HG03354 (cell line): ENCODE measurements around the gene KRT9.
"Not testable (repeated sequence)": the region's sequence is repeated elsewhere in the genome, so short reads cannot be mapped to it uniquely, and the experiment has no call there.

Experiments used
- ATAC-seq: cut with Tn5 transposase; IDR thresholded peaks from one replicate; pipeline ENCODE4 v1.9.1; 2021; ENCODE audit warnings: mild to moderate bottlenecking; ENCODE audit not compliant: unreplicated experiment, poor library complexity, severe bottlenecking

The KRT9 gene

DNA sequence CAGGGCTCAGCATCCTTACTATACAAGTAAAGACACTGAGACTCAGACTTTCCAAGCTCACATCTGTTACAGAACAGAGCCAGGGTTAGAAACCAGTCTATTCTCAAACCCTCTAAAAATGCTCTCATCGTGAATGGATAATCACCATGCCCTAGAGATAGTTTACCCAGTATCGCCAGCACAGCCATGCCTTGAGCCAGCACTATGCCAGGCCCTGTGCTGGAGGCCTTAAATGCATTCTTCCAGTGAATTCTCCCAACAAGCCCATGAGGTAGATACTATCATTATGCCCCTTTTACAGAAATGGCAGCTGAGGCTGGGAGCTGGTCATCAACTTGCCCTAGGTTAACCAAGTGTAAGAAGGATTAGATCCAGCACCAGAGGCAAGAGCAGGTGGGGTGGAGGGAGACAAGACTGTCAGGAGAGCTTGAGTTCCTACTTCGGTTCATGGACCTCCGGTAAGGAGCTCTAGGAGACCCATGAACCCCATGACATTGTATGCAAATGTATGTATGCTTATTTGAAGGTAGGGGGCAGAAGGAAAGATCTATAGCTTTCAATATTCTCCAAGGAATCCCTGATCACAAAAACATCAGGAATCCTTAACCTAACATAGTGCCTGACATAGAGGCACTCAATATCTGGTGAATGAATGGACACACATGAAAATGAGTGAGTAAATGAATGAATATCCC, 9.7 kb upstream of the KRT9 start:
- ATAC-seq: no peak

DNA sequence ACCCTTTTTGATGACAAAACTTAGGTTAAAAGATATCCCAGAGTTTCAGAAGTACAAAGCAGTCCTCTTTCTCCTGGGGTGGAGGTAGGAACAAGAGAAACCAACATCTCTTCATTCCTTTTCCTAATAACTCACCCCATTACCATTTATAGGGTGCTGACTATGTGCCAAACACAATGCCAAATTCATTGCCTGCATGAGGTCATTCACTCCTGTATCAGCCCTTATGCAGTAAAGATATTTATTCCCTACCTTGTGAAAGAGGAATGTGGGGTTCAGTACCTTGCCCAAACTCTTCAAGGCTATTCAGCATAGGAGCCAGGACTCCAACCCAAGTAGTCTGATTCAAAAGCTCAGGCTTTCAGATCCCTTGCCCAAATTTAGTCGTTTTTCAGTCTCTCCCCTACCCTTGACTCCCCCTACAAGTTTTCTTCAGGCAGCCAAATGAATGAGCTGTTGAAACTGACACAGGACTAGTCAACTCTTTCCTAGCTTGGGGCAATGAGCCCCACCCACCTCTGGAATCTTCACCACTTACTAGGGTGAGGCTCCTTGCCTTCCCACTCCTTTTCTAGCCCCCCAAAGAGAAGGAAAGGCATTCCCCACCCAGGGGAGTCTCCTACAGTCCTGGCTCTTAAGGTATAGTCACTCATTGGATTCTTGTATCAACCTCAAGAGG, 9.0 kb upstream of the KRT9 start:
- no peak for ATAC-seq

DNA sequence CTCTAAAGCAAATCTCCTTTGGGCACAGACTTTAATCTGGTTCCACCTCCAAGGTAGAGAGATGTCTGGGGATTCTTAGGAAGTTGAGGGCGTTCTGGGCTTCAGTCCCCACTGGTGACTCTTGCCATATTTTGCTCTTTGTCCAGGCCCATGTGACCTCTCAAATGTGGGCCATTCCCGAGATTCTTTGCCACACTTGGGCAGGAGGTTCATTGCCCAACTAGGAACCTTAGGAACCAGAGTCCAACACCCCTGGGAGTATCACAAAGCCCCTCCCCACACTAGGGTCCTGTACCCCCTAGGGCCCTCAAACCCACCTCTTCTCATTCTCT, 8.4 kb upstream of the KRT9 start:
- ATAC-seq: no peak

DNA sequence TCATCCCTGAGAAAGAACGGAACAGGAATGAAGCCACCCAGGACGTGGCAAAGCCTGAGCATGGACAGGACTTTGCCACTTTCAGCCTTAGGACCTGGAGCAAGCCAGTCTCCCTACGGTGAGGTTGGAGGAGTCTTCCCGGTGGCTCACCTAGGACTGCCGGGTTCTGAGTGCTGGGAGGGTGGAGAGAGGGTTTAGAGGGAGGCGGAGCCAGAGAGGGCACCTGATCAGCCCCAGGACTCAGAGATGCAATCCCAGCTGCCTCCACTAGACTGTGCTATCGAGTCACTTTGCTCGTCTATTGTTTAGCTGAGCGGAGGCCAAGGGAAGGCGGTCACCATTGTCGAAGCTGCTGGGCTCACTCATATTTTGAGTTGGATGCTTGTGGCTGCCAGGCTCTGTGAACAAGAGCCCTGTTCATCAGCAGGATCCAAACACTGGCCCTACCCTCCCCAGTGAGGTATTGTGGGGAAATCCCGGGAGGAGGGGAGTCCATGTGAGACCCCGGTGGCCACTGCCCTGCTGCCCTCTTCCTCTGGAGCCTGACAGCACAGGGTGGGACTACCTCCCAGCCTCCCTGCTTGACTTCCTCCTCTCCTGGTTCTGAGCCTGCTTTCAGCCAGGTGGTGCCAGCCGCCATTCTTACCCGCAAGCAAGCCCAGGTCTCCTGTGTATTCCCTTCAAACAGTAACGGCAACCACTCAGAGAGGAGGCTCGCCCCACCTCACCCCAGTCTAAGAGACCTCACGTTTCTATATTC, 7.8 kb upstream of the KRT9 start:
- no peak for ATAC-seq

DNA sequence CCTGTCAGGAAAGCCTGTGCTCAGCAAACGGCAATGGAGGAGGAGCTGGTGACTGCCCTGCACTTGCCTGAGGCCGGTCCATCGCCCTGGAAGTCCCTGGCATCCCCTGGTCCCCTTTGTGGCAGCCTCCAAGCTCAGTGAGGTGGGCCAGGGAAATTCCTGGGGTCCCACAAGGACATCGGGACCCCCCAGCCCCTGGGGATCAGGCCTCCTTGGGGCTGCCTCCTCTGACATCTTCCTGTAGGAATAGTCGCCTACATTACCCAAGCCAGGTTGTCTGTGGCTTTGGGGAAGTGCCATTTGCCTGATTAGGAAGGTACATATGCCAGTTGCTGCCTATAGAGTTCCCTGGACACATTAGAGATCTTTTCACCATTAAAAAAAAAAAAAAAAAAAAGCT, 7.1 kb upstream of the KRT9 start:
- ATAC-seq: no peak

DNA sequence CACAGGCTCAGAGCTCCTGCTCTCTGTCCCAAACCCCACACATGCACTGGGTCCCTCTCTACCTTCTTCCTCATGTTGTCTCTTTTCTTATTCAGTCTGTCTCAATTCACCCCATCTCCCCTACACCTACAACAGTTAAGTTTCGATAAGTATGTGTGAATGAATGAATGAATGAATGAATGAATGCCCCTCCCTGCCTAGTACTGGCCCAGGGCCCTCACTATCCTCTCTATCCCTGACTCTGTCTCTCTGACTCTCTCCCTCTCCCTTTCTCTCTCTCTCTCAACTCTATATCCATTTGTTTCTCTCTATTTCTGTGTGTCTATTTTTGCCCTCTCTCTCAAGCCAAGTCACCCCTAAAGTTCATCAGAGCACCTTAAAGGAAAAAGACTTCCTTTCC, 6.7 kb upstream of the KRT9 start:
- no peak for ATAC-seq

DNA sequence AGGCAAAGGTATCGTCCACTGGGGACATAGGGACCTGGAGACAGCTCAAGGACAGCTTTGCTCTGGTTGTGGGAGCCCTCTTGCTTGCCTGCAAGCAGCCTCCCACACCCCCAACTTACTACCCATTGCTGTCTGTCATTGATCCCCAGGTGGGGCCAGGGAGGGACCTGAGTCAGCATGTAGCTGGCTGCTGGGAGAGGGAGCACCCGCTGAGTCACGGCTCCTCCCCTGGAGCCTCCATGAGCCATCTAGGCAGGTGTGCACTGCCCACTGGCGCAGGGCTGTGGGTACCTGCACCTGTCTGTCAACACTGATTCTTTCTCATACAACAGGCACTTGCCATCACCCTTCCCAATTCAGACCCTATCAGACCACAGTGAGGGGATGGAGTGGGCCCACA, 4.9 kb upstream of the KRT9 start:
- not testable (repeated sequence) for ATAC-seq

DNA sequence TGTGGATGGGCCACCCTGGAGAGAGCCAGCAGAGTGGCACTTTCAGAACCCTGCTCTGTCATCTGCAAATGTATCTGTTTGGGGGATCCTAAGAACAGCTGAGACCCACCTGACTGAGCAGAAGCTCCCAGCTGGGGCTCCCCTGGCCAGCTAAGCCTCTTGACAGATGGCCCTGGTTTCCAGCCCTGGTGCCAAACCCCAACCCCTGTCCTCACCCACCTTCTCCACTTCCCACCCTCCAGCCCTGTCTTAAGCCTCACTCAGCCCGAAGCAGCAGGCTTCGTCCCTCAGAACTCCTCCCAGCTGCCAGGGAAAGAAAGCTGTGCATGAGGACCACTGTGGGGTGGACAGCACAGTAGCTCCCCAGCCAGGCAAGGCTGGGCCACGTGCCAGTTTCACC, 3.5 kb upstream of the KRT9 start:
- no peak for ATAC-seq

DNA sequence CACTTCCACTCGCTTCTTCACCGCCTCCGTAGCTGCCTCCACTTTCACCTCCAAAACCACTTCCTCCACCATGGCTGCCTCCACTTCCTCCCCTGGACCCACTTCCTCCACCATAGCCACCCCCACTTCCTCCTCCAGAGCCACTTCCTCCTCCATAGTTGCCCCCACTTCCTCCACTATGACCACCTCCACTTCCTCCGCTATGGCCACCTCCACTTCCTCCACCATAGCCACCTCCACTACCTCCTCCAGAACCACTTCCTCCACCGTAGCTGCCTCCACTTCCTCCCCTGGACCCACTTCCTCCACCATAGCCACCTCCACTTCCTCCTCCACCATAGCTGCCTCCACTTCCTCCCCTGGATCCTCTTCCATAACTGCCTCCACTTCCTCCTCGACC, 4.5 kb downstream of the KRT9 start:
- no peak for ATAC-seq

DNA sequence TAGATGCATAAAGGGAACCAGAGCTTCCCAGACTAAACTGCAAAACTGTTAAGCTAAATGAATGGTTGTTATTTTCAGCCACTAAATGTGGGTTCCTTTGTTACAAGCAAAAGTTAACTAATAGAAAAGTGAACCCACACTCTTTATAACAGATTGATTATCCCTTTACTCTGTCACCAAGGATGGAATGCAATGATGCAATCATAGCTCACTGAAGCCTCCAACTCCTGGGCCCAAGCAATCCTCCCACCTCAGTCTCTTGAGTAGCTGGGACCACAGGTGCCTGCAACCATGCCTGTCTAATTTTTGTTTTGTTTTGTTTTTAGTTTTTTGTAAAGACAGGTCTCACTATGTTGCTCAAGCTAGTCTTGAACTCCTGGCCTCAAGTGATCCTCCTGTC, 6.5 kb downstream of the KRT9 start:
- ATAC-seq: no peak

DNA sequence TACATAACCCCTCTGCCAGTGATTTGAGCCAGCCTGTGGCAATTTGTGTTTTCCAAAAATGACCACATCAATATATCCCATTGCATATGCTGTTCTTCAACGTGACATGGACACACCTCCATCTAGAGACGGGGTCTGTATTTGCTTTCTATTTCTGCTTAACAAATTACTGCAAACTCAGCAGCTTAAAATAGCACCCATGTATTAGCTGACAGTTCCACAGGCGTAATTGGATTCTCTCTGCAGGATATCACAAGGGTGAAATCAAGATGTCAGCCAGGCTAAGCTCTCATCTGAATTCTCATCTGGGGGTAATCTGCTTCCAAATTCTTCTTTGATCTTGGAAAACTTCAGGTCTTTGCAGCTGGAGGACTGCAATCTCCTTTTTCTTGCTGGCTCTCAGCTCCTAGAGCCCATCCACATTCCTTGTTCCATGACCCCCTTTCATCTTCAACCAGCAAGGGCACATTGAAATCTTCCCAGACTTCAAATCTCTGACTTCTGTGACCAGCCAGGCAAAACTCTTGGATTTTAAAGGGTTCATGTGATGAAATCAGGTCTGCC, 8.2 kb downstream of the KRT9 start:
- no peak for ATAC-seq

DNA sequence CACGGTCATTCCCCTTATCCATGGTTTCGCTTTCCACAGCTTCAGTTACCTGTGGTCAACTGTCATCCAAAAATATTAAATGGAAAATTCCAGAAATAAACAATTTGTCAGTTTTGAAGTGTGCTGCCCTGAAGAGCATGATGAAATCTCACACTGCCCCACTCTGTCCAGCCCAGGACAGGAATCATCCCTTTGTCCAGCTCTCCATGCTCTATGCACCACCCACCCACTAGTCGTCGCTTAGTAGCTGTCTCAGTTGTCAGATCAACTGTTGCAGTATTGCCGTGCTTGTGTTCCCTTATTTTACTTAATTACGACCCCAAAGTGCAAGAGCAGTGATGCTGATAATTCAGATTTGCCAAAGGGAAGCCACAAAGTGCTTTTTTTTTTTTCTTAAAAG, 10.3 kb downstream of the KRT9 start:
- ATAC-seq: no peak

DNA sequence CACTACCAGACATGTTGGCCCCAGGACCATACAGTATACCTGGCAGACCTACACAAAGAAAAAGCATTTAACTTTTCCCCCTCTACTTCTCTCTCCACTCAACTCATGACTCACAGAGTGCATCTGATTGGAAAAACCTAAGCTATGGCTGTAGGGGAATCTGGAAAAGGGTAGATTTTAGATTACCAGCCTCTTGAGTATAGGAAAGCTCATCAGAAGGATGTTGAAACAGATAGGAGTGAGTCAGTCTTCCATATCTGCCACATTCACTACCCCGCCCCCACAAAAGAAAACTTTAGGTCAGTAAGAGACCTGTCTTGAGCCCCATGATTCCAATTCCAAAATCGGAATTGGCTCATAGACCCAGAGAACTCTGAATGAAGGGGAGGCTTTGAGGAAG, 12.3 kb downstream of the KRT9 start:
- ATAC-seq: no peak

DNA sequence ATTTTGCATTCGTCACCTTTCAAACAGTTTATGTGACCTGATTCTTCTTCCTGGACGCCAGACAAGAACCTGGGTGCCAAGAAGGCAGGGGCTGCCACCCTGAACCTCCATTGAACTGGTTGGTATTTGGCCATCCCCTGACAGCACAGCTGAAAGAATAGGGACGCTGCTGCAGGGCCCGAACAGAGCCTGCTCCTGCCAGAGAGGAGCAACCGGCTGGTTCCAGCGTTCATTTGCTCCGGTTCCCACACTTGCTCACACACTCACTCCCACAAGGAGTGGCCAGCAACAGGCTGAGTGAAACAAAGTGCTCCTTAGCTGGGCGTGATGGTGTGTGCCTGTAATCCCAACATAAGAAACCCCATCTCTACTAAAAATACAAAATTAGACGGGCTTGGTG, 14.9 kb downstream of the KRT9 start:
- no peak for ATAC-seq

DNA sequence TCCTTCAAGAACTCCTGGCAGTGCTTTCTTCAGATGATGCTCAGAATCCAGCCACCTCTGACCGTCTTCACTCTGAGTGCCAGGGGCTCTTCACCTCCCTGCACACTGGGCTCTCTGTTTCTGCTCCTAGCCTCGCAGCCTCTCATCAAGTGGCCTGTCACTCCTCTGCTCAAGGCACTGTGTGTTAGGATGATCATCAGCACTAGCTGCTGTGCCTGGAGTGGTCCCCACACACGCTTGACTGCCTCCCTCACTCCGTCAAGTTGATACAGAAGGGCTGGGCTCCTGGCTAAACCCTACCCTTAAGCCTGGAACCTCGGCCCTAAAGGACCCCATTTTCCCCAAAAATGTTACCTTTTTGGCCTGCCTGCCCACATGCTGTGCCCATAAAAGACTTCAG, 15.6 kb downstream of the KRT9 start:
- ATAC-seq: no peak

DNA sequence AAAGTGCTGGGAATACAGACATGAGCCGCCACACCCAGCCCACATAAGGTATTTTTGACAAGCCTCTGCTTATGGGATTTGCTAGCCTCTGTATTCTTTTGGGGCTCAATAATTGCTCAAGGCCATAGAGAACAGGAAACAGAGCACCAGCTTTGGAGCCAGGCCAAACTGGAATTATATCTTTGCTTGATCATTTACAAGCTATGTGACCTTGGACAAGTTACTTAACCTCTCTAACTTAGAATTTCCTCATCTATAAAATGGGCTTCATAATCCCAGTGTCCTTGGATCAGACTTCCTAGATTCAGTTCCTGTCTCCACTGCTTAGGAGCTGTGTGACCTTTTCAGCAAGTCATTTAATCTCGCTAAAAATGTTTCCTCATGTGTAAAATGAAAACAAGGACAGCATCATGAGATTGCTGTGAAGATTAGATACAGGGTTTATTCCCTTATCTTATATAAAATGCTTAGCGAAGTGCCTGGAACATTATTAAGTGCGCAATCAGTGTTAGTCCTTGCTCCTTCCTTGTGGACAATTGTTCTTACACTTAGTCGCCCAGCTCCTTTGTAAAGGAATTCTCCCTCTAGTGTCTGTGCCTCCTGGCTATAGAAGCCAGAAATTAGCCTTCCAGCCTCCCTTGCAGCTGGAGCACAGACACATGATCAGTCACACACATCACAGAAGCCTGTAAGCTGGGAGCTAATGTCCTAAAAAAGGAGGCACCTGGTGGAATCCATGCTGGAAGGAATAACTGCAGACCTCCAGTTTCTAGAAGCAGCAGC, 16.6 kb downstream of the KRT9 start:
- no peak for ATAC-seq

DNA sequence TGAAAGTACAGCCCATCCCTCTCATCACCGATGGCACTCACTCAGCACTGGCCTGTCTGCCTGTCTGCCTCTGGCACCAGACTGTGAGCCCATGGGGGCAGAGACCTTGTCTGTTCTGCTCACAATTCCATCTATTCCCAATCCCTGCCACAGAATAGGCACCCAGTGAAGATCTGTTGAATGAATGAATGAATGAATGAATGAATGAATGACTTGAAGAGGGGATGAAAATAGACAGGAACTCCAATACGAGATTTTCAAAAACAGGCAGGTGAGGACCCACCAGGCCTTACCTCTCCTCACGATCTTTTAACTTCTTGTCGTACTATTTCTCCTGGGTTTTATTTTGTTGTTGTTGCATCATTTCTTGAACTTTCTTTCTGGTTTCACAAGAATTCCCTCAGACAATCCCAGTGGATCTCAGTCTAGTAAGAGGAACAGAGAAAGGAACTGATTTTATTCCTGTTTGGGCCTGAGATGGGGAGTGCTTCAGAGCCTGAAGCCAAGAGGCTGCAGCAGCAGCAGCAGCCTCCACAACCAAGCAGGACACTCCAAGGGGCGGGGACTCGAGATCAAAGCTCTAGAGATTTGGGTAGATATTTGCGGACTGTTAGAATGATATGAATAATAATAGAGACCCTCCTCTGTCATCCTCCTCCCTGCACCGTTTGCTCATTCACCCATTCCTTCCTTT, 17.7 kb downstream of the KRT9 start:
- ATAC-seq: no peak

DNA sequence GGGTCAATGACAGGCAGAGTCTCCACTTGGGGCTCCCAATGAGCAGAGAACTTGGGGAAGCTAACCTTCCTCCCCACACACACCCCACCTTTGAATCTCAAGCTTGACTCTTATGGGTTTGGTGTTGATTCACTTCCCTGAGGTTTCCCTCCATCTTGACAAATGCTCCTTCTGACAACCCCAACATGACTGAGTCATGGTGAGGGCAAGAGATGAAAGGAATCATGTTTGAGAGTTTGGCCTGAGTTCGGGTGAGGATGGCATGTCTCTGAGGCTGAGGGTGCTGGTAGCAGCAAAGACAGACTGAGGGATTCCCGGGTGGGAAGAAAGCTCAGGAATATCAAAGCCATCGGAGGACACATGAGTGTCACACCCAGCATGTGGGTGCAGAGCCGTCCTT, 18.7 kb downstream of the KRT9 start:
- ATAC-seq: no peak

DNA sequence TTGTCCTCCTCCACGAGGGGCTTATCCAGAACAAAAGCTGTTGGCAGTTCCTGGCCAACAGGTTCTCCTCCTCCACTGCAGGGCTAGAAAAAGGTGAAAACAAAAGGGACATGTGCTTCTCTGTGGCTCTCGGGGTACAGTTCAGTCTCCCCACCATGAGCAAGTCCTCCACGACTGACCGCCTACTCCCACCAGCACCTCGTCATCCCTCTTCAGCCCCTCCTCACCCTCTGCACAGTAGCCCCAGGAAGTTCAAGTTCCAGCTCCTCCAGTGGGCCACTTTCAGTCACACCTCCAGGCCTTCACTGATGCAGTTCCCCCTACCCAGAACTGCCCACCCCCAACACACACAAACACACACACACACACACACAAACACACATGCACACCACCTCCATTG, 19.4 kb downstream of the KRT9 start:
- ATAC-seq: no peak

DNA sequence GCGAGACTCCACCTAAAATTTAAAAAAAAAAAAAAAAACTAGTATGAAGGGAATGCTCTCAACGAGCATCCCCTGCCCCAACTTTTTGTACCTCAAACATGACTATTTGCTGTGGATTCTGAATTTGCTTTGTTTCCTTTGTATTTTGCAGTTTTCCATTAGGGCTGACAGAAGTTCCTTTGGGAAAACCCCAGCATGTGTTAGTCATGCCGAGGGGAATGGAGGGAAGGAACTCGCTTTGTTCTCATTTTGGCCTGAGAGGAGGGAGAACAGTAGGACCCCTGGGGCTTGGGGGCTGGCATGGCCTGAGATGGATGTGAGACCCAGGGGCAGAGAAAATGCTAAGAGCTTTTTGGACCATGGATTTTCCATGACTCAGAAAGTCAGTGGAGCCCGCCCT, 20.5 kb downstream of the KRT9 start:
- ATAC-seq: no peak
